Cardiac fibroblast (primary cell): Measurements from ENCODE around the gene ARFIP2.

Experiments
- DNase-seq, 2 donors: peaks; one replicate each; pipeline versions ENCODE4 v3.0.0 to v3.0.0-alpha.2; 2010; ENCODE audit warnings: low read depth in 2 of 2
- H3K4me3 ChIP-seq, 2 donors: replicated peaks in 1 of 2; 1 replicate in 1 of 2; 2 replicates in 1 of 2; pipeline ENCODE4 v1.5.1; 2011; ENCODE audit warnings: low read depth in 2 of 2, low read length in 2 of 2, mild to moderate bottlenecking in 2 of 2, moderate library complexity in 1 of 2
- TF ChIP-seq, protein P1 (sequence below): IDR thresholded peaks from one replicate; pipeline ENCODE4 v1.5.1; 2011; ENCODE audit warnings: low read depth, mild to moderate bottlenecking, low read length, inconsistent platforms

Gene ARFIP2

DNA sequence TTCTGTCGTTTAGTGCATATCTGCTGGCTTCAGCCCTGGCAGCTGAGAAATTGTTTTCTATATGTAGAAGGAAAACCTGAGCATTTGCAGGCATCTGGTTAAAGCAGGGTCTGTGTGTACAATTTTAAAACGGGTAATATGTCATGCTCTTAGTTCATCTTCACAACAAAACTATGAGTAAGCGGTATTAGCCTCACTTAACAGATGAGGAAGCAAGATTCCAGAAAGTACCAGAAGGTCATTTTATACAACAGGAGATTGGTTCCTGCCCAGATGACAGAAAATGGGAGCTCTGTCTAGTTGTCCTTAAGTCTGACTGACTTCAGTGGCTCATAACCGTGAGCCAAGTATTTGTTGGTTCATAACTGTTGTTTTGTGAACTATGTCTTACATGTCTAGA, 1.3 kb upstream of the ARFIP2 start:
- peak overlapping the region; percentile 69 to 88 for H3K4me3 ChIP-seq
- DNase-seq, result no peak
- TF ChIP-seq, protein P1, sequence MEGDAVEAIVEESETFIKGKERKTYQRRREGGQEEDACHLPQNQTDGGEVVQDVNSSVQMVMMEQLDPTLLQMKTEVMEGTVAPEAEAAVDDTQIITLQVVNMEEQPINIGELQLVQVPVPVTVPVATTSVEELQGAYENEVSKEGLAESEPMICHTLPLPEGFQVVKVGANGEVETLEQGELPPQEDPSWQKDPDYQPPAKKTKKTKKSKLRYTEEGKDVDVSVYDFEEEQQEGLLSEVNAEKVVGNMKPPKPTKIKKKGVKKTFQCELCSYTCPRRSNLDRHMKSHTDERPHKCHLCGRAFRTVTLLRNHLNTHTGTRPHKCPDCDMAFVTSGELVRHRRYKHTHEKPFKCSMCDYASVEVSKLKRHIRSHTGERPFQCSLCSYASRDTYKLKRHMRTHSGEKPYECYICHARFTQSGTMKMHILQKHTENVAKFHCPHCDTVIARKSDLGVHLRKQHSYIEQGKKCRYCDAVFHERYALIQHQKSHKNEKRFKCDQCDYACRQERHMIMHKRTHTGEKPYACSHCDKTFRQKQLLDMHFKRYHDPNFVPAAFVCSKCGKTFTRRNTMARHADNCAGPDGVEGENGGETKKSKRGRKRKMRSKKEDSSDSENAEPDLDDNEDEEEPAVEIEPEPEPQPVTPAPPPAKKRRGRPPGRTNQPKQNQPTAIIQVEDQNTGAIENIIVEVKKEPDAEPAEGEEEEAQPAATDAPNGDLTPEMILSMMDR, result no peak

DNA sequence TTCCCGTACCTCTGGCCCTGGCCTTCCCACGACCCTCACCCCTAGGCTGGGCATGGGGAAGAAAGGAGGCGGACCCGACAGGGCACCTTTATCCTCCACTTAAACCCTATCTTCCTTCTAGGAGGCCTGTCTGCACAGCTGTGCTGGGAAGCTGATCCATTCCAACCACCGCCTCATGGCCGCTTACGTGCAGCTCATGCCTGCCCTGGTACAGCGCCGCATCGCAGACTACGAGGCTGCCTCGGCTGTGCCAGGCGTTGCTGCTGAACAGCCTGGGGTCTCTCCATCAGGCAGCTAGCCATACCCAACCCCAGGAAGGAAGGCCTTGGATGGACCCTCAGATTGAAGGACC, 769 bp upstream of the ARFIP2 start:
- H3K4me3 ChIP-seq, result peak overlapping the region; percentile 69 to 88

DNA sequence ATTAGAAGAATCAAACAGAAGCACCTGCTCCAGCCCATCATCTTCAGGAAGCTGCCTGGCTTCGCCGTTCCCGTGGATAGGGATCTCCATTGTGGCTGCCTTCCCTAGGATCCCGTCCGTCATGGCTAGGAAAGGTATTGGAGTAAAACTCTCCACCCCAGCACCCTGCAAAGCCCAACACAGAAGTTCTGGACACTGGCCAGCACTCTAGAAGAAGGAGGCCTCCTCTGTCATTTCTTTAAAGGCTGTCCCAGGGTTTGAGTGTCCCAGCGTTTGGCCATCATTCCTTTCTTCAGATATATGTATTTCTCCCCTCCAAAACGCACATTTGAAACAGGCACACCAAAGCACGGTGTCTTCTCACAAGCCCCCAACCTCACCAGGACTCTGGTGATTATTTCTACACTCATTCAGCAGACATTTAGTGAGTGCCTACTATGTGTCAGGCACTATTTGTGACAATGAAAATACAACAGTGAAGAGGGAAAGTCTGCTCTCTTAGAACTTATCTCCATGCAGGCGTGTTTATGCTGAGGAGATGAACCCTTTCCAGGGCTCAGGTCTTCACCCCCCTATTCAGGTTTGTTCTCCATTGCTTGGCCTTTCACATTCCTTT, 724 bp downstream of the ARFIP2 start:
- TF ChIP-seq, protein P1, result no peak
- H3K4me3 ChIP-seq, result peak overlapping the region; percentile 69 to 88

More for the DNA sequence above, 769 bp upstream of the ARFIP2 start:
- TF ChIP-seq, protein P1, result no peak
- peak in 1 of 2 donors; percentile 24 for DNase-seq

DNA sequence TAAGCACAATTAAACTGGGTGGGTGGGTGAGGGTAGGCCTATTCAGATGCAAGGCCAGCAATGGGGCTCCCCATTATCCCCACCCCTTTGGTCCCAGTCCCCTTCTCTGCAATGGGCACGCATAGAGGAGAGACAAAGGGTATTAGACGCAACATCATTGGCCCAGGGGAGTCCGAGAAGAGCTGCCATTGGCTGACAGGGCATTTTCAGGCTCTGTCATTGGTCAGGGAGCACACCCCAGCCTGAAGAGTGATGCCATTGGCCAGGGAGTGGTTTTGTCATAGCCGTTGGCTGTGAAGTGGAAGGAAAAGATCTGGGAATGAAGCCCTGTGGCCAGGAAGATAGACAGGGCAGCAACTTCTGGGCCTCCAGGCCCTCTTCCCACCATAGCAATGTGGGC, 4.6 kb downstream of the ARFIP2 start:
- TF ChIP-seq, protein P1, result no peak
- H3K4me3 ChIP-seq, result no peak overlapping the region
- no peak for DNase-seq

More for the DNA sequence above, 724 bp downstream of the ARFIP2 start:
- no peak for DNase-seq

DNA sequence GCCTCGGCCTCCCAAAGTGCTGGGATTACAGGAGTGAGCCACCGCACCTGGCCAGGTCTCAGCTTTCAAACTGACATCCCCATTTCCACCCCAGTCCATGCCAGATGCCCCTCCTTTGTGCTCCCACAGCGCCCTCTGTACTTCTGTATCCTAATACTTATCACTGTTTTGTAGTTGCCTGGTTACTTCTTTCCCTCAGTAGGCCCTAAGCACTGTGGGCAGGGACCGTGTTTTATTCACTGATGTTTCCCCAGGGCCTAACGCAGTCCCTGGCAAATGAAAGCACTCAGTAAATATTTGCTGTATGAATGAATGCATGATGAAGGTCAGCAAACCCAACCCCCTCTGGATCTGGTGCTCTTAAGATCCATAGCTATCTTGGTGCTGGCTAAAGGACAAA, 5.2 kb downstream of the ARFIP2 start:
- DNase-seq, result no peak
- no peak overlapping the region for H3K4me3 ChIP-seq
- TF ChIP-seq, protein P1, result no peak

DNA sequence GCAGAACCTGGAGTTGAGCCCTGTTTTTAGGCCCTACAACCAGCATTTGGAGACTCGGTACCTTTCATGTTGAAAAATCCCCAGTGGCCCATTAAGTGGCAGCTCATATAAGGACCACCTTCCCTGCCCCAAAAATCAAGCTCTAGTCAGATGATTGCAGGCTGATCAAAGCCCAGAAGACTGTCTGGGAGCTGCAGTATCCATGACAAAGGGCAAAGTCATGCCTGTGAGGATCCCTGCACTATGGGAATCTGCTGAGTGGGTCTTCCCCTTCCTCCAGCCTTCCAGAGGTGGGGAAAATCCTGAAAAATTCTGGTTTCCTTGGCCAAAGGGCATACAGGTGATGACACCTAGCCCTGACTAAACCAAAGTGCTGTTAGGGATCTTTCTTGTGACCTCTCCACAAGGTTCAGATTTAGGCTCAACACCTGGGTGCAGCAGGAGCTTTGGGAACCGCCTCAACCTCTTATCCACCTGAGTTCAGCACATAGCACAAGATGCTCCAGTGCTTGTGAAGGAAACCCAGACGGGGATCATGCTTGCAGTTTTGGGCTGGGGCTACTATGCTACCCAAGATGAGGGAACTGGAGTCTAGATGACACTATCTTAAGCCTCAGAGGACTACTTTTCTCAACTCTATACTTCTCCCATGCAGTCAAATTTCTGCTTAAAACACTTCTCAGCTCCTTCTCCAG, 6.2 kb downstream of the ARFIP2 start:
- DNase-seq, result no peak

More for the DNA sequence above, 6.2 kb downstream of the ARFIP2 start:
- H3K4me3 ChIP-seq, result no peak overlapping the region
- TF ChIP-seq, protein P1, result no peak
